GM21786 (cell line): ENCODE results near the gene VDAC2.
"Not testable (repeated sequence)": the region's sequence is repeated elsewhere in the genome, so short reads cannot be mapped to it uniquely, and the experiment has no call there.

ENCODE experiments used
- ATAC-seq: cut with Tn5 transposase; IDR thresholded peaks from one replicate; pipeline ENCODE4 v1.9.1; 2021; ENCODE audit not compliant: unreplicated experiment

Gene VDAC2, protein sequence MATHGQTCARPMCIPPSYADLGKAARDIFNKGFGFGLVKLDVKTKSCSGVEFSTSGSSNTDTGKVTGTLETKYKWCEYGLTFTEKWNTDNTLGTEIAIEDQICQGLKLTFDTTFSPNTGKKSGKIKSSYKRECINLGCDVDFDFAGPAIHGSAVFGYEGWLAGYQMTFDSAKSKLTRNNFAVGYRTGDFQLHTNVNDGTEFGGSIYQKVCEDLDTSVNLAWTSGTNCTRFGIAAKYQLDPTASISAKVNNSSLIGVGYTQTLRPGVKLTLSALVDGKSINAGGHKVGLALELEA

DNA sequence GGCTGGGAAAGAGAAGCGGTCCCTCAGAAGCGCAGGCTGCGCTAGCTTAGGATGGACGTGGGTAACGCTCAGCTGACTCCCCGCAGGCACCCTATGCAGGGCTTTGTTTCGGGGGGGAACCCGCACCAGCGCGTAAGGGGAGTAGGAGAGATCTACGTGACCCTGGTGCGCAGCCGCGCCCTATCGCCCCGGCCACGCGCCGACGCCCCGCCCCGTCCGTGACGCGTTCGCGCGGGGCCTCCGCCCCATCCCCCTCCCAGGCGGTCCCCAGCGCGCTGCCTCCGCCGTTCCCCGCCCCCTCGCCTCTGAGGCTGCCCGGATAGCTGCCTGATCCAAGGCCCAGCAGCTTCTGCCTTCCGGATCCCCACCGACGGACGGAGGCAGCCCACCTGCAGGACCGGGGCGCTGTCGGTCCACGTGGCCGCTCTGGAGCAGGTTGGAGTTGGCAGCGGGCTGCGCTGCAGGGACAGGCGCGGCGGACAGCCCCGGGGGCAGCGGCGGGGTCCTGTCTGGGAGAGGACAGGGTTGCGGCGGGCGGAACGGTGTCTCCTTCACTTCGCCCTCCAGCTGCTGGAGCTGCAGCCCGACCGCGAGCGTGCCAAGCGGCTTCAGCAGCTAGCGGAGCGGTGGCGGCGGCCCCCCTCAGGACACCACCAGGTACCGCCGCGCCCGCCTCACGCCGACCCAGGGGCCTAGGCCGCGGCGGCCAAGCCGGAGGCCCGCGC, at the start of gene VDAC2:
TSS of gene VDAC2 (plus strand) at position 515 of the 725 bp plus-strand sequence. CDS start 363 bp downstream, outside the sequence.
- ATAC-seq: peak; percentile 85

DNA sequence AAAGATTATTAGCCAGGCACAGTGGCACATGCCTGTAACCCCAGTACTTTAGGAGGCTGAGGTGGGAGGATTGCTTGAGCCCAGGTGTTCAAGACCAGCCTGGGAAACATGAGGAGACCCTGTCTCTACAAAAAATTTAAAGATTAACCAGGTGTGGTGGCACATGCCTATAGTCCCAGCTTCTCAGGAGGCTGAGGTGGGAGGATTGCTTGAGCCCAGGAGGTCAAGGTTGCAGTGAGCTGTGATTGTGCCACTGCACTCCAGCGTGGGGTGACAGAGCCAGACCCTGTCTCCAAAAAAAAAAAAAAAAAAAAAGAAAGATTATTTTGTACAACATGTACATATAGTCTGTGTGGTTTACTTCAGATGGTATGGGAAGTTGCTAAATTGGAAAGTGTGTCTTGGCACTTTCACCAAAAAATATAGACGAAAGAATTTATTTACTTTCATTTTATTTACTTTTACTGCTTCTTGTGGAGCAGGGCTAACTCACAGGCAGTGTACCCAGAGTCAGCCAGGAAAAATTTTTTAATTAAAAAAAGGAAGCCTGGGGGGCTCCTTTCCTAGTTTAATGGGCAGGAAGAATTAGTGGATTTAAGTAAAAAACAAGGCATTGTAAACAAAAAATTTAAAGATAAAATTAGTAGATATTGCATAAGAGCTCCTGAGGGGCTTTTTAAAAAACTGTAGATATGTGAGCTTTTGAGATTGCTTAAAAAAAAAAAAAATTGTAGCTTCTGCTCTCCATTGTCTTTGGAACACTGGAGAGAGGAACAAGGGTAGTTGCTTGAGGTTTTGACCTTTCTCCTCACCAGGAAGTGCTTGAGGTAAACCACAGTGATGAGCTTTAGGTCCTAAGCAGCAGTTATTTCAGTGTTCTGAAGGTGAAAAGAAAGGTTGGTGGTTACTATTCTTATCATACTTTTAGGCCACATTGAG, 44.6 kb upstream of the VDAC2 start:
- ATAC-seq: peak; percentile 86

DNA sequence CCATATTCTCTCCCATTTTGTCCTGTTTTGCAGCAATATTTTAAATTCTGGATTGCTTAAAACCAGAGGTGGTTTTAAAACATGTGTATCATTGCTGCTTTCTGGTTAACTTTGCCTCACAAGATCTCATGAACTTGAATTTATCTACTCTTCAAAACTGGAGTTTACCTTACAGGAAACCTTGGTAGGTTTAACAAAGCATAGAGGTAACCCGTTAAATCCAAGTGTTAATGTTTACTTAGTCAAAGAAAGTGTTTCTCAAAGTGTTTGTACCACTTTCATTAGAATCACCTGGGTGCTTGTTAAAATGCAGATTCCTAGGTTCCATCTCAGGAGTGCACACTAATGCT, 44.0 kb upstream of the VDAC2 start:
- peak; percentile 14 for ATAC-seq

DNA sequence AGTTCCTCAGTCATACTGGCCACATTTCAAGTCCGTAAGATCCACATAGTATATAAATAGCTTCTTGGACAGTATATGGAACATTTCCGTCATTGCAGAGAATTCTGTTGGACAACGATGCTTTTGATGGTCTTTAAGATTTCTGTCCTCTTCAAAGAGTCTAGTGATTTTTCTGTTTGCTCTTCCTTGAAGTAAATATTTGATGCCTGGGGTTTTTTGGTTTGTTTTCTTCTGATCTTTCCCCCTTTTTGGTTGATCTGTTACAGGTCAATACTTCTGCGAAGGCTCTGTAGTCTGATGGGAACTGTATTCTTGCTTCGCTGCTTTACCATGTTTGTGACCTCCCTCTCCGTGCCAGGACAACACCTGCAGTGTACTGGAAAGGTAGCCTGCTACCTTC, 42.3 kb upstream of the VDAC2 start:
- ATAC-seq: no peak

DNA sequence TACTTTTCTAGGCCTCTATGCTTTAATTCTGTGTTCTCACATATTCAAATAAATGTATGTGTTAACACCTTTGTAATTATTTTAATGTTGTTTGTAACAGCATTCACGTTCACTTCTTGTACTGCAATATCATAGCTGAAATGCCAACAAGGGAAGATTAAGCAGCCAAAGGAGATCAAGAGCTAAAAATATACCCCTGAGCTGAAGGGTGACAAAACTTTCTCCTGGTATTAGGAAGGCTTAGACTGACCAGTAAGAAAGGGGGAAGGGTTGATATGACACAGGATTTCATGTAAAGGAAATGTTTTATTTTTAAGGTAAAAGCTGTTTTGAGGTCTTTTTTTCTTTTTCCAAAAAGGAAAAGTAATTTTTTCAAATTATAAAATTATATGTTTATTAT, 40.4 kb upstream of the VDAC2 start:
- no peak for ATAC-seq

DNA sequence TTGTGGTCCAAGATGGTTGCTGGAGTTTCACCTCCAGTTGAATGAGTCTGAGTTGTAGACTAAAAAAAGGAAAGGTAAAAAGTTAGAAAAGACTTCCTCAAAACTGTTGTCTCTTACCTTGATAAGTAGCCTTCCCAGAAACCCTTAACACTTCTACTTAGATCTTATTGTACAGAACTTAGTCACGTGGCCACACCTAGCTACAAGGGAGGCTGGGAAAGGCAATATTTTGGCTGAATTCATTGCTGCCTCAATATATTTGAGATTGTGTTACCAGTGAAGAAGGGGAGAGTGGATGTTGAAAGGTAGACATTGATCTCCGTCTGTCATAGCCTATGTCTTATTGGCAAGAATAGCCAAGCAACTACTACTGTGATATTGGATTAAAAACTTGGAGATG, 35.5 kb upstream of the VDAC2 start:
- no peak for ATAC-seq

DNA sequence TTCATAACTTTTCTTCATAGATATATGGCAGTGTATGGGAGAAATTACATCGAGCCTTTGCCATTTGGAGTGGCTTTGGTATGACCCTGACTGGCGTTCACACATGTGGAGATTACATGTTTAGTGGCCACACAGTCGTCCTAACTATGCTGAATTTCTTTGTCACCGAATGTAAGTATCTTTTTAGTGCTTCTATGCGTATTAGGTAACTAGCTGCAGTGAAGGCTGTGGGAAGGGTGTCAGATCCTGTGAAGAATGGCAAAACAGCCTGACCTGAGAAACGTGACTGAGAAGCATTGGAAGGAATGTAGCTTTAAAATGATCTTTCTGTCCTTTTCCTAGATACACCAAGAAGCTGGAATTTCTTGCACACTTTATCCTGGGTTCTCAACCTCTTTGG, 34.5 kb upstream of the VDAC2 start:
- ATAC-seq: no peak

DNA sequence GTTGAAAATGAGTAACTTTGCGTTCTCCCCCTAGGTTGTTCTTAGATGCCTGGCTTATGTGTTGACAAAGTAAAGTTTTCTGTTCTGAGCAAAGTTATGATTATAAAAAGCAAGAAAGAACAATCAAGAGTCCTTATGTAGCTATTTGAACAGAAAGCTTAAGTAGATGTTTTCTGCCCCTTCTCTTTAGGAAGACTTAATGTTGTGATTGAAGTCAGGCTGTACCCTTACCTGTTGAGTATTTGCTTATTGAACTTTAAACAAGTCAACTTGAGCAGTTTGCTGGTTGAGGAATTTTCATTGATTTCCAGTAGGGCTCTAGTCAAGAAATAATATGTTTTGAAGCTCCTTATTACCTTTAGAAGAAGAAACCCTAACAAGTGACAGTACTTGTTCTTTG, 33.9 kb upstream of the VDAC2 start:
- ATAC-seq: no peak

DNA sequence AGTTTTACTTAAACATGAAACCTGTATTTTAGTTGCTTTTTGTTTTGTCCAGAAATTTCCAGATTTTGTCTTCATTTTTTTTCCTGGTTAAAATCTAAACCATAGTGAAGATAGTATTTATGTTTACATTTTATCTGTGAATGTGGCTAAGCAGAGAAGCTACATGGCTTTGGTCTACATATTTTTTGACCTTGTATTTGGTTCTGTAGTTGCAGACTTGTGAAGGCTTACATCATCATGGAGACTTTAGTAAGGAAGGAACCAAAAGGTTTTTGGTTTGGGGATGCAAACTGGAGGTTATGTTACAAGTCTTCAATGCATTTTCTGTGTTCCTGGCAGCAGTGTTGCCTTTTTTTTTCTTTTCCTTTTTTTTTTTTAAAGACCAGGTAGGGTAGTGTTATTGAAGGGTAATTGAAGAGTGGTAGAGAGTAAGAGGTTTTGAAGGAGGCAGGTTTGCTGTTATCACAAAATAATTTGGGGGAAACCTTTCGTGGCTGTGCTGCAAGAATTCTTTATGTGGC, 30.9 kb upstream of the VDAC2 start:
- ATAC-seq: no peak

DNA sequence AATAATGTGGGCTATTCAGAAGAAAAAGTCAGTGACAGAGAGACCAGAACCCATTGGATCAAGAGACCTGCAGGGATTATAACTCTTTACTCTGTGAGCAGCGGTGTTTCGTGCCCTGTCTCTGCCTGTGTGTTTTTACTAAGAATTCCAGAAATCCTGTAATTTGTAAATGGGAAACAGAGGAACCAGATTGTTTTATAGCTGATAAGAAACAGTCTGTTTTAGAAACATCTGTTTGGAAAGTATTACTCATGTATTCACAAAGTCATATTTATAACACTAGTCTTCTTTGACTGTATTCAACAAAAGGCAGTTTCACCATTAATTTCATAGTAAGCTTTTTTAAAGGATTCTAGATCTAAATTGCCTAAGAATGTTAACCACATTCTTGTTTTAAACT, 30.0 kb upstream of the VDAC2 start:
- no peak for ATAC-seq

DNA sequence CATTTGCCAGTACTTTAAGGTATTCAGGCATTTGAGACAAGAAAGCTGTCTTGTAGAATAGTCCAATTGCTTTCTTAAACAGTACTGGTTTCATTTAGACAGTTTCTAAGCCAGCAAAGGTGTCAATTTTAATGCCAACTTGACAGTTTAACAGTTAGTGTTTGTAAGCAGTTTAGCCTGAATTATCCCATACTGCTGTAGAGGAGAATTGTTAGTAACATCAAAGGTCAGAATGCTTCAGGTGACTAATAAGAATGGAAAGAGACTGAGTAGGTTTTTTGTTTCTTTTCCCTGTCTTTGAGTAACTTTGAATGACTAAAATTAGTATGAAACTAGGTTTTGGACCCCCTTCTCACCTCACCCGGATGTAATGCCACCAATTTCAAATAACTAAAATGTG, 29.5 kb upstream of the VDAC2 start:
- ATAC-seq: no peak

DNA sequence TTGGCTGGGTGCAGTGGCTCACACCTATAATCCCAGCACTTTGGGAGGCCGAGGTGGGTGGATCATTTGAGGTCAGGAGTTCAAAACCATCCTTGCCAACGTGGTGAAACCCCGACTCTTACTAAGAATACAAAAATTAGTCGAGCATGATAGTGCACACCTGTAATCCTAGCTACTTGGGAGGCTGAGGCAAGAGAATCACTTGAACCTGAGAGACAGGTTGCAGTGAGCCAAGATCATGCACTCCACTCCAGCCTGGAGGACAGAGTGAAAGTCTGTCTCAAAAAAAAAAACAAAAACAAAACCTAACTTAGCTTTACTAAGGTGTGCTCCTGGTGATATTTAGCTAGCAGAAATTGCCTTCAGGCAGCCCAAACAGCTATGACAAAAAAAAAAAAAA, 24.3 kb upstream of the VDAC2 start:
- ATAC-seq: no peak

DNA sequence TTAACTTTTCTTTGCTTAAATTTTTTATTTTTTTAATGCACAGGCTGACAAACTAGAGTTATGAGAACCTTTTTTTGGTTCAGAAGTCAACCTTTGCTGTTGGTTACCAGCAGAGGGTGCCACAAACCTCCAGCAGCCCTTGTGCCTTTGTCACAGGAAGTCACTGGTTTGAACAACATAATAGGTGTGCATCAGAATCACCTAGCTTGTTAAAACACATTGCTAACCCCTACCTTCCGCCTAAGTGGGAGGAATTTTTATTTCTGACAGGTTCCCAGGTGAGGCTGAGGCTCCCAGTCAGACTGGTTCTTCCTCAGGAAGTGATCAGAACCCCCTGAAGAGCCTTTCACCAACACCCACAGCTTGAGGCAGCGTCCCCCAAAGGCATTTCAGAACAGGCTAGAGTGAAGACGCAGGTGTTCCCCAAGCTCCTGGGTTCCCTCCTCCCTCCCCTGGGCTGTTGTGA, 22.6 kb upstream of the VDAC2 start:
- ATAC-seq: no peak

DNA sequence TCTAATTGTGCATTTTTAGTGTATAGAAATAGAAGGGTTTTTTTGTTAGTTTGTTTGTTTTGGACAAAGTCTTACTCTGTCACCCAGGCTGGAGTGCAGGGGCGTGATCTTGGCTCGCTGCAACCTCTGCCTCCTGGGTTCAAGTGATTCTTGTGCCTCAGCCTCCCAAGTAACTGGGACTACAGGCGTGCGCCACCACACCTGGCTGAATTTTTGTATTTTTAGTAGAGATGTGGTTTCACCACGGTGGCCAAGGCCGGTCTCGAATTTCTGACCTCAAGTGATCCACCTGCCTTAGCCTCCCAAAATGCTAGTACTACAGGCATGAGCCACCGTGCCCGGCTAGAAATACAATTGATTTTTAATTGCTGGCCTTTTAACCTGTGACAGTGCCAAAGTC, 22.1 kb upstream of the VDAC2 start:
- ATAC-seq: not testable (repeated sequence)

DNA sequence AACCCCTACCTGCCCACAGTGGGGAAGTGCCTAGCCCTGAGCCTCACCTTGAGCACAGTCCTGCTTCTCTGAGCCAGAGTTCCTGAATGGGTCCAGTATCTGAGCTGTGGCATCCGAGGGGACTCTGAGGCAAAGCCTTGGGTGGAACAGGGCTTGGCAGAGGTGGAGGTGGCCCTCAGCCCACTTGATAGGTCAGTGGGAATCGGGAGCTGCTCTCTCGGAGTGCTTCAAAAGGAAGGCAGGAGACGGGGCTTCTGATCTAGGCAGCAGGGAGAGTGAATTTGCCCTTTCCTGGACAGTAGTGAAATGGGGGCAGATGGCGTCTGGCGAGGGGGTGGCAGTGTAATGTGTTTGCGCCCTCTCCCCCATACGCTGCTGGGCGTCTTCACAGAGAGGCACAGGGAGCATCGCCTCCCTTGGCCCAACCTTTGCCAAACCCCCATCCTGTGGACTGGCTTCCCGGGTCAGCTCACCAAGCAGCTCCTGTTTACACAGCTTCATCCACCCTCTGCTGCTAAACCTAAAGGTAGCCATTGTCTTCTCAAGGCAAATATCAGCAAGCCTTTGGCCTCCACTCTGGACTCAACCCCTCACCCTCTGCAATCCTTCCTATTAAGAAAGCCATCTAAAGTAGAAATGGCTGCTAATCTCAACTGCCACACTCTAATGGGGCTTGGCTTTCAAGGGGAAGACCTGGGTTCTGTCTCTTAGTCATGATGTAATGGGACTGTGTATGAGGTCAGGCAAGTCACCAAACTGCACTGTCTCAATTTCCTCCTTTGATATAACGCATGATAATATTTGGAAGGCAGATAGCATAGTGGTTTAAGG, 21.1 kb upstream of the VDAC2 start:
- ATAC-seq: no peak

DNA sequence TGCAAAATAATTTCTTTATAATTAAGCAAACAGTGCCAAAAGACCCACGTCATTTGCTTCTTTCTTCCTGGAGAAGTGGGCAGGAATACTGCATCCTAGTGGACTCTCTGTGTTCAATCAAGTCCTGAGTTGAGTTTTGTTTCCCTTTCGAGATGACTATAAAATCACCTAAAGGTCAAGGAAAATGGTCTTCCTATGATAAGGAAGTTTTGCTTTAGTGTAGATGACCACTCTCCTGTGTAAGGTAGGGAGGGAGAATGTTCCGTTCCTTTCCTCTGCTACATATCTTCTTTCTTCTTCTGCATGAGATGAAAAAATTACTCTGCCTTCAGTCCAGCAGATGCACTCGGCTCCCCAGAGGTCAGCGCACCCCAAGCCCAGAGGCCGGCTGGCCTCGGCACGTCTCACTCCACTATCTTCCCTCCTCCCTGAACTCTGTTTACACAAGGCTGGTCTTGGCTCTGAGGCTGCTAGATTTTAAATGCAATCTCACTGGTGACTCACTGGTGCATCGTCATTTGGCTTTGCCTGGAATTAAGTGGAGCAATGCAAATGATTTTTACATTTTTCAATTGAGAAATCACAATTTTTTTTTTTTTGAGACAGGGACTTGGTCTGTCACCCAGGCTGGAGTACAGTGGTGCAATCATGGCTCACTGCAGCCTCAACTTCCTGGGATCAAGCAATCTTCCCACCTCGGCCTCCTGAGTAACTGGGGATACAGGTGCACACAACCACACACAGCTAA, 18.6 kb upstream of the VDAC2 start:
- ATAC-seq: no peak

DNA sequence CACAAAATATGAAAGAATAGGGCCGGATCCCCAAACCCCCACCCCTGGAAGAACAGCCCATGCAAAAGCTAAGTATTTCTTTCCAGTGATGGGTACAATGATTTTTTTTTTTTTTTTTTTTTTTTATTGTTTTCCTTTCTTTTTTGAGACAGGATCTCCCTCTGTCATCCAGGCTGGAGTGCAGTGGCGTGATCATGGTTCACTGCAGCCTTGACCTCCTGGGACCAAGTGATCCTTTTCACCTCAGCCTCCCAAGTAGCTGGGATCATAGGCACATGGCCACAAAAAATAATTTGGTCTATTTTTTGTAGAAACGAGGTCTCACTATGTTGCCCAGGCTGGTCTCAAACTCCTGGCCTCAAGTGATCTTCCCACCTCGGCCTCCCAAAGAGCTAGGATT, 16.0 kb upstream of the VDAC2 start:
- ATAC-seq: not testable (repeated sequence)

DNA sequence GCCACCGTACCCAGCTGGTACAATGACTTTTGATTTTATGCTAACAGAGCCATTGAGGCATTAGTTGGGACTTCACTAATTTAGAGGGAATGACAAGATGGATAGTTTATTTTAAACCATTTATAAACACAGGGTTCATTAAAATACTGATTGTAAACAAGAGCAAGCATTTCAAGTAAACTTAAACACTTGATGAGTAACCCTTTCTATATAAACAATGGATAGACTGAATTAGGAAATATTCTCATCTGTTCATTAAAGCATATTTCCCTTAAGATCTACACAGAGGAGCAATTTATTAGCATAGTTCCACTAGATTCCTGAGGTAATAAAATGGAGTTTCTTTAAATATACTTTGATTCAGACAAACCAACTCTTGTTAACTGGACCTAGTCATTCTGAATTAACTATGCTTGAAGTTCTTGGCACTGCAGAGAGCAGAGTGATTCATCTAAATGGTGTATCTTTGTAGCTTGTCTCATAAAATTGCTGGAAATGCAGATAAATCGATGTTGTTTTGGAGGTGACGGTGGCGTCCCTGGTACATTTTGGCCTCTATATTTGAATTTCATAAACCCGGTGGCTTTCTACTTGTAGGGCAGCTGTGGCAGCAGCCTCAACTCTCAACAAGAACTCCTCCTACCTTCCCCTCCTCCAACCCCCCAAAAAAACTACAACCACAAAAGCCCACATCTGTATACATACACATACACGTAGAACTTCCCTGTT, 15.4 kb upstream of the VDAC2 start:
- no peak for ATAC-seq

DNA sequence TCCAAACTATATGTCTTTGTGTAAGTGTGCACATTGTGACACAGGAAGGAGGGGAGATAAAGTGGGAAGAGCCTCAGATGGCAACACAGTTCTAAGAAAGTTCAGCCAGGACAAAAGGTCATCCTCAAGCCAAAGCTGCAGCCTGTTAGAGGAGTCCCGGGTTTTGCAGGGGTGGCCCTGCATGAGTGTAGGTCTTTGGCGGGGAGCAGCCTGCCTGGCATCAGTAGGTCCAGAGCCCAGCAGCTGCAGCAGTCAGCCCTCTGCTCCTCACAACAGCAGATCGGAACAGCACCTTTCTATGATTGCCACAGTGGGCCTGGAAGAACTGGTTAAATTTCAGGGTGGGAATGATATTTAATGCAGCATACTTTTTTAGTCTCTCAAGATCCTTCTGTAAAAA, 13.5 kb upstream of the VDAC2 start:
- no peak for ATAC-seq
